ENCODE data around the gene SLC6A6. TPM values are rescaled to one million over a fixed set of nuclear protein-coding genes. Genes with fewer than 3 reads are reported as not detected.
"Not testable (repeated sequence)": the region's sequence is repeated elsewhere in the genome, so short reads cannot be mapped to it uniquely, and the experiment has no call there.

SLC6A6 gene
- total RNA-seq, 4 donors from 2014 or later = 15.0 to 36.2 (median 23.7) TPM

DNA sequence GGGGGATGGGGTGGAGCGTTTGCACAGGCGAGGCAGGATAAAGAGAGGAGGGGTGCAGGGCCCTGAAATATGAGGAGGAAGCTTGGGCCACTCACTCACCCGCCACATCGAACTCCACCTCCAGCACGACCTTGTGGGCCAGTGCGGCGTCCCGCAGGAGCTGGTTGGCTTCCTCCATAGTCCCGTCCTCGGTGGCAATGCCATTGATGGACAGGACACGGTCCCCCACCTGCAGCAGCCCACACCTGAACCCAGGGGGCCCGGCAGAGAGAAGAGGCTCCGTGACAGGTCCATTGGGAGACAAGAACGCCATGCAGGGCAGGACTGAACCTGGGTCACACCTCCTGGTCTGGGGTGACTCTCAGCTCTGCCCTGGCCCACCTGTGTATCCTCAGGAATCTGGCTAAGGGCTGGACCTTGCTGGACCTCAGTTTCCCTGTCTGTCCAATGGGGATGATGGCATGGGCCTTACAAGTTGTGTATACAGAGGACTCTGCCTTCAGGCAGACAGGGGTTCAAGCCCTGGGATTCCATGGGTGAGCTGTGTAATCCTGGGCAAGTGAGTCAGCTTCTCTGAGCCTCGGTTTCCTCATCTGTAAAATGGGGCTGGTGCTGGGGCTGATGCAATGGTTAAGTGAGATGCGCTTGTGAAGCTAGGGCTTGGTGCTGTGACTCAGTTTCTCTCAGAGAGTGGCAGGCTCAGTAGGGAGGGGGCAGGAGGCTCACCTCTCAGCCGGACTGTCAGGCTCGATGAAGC, 111.3 kb downstream of the SLC6A6 start:
- TF ChIP-seq, protein P1, sequence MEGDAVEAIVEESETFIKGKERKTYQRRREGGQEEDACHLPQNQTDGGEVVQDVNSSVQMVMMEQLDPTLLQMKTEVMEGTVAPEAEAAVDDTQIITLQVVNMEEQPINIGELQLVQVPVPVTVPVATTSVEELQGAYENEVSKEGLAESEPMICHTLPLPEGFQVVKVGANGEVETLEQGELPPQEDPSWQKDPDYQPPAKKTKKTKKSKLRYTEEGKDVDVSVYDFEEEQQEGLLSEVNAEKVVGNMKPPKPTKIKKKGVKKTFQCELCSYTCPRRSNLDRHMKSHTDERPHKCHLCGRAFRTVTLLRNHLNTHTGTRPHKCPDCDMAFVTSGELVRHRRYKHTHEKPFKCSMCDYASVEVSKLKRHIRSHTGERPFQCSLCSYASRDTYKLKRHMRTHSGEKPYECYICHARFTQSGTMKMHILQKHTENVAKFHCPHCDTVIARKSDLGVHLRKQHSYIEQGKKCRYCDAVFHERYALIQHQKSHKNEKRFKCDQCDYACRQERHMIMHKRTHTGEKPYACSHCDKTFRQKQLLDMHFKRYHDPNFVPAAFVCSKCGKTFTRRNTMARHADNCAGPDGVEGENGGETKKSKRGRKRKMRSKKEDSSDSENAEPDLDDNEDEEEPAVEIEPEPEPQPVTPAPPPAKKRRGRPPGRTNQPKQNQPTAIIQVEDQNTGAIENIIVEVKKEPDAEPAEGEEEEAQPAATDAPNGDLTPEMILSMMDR (IDR thresholded peaks at IDR 0.05) = no peak
- TF ChIP-seq EP300 (IDR thresholded peaks at IDR 0.05) (no peak), POLR2AphosphoS5 (IDR thresholded peaks at IDR 0.05) (no peak), POLR2A (IDR thresholded peaks at IDR 0.05; ENCODE audit: low read depth) (no peak)
- H3K9me3 ChIP-seq = no peaks in the 10 kb centered on the region
- 72% methylated on average over 15 of the region's 18 CpGs for WGBS
- H3K4me3 ChIP-seq = no peak overlapping the region
- peaks cover 4 to 6% (median 5%) of the 10 kb centered on the region in 4 donors for H3K4me1 ChIP-seq
- DNase-seq (ENCODE audit: extremely low spot score) = no peak
- H3K27ac ChIP-seq (replicated peaks in 1 of 4) = no peak overlapping the region
- intact Hi-C loops (cut with DNase I) = no loop called here
- no peaks in the 10 kb centered on the region for H3K27me3 ChIP-seq
- peaks cover 0 to 23% (median 0%) of the 10 kb centered on the region in 4 donors for H3K36me3 ChIP-seq

DNA sequence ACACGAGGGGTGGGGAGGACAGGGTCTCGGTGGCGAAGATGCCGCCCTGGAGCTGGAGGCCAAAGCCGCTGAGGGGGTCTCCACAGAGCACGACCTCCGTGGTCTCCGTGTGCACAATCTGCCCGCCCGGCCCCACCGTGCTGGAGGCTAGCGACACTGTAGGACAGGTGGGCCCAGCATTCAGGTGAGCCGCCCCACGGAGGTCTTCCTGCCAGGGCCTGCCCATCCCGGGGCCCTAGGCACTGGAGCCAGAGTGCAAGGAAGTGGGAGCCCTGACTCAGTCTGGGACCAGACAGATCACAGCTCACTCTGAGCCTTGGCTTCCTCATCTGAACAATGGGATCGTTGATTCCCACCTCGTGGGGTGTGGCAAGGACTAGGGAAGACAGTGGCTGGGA, 111.9 kb downstream of the SLC6A6 start:
- no peaks in the 10 kb centered on the region for H3K4me1 ChIP-seq
- no peak overlapping the region for H3K27ac ChIP-seq (replicated peaks in 1 of 4)
- no peaks in the 10 kb centered on the region for H3K9me3 ChIP-seq
- 91% methylated on average over 7 of the region's 17 CpGs for WGBS
- TF ChIP-seq EP300 (IDR thresholded peaks at IDR 0.05) (no peak), POLR2AphosphoS5 (IDR thresholded peaks at IDR 0.05) (no peak), POLR2A (IDR thresholded peaks at IDR 0.05; ENCODE audit: low read depth) (no peak)
- TF ChIP-seq, protein P1 (IDR thresholded peaks at IDR 0.05) = no peak
- no peak for DNase-seq (ENCODE audit: extremely low spot score)
- intact Hi-C loops (cut with DNase I) = no loop called here
- peaks cover 0 to 23% (median 0%) of the 10 kb centered on the region in 4 donors for H3K36me3 ChIP-seq
- H3K27me3 ChIP-seq = no peaks in the 10 kb centered on the region
- no peak overlapping the region for H3K4me3 ChIP-seq

DNA sequence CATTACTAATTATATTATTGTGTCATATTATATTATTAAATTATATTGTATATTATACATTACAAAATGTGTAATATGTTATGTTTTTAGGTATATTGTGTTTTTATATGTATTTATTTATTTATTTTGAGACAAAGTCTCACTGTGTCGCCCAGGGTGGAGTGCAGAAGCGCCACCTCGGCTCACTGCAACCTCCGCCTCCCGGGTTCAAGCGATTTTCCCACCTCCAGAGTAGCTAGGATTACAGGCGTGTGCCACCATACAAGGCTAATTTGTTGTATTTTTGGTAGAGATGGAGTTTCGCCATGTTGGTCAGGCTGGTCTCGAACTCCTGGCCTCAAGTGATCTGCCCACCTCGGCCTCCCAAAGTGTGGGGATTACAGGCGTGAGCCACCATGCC, 113.1 kb downstream of the SLC6A6 start:
- H3K27me3 ChIP-seq; H3K27ac ChIP-seq (replicated peaks in 1 of 4); H3K4me1 ChIP-seq; H3K9me3 ChIP-seq; H3K4me3 ChIP-seq; intact Hi-C loops (cut with DNase I); DNase-seq (ENCODE audit: extremely low spot score): not testable (repeated sequence)
- peaks cover 0 to 23% (median 0%) of the 10 kb centered on the region in 4 donors for H3K36me3 ChIP-seq
- 96% methylated on average over 11 of the region's 11 CpGs for WGBS

DNA sequence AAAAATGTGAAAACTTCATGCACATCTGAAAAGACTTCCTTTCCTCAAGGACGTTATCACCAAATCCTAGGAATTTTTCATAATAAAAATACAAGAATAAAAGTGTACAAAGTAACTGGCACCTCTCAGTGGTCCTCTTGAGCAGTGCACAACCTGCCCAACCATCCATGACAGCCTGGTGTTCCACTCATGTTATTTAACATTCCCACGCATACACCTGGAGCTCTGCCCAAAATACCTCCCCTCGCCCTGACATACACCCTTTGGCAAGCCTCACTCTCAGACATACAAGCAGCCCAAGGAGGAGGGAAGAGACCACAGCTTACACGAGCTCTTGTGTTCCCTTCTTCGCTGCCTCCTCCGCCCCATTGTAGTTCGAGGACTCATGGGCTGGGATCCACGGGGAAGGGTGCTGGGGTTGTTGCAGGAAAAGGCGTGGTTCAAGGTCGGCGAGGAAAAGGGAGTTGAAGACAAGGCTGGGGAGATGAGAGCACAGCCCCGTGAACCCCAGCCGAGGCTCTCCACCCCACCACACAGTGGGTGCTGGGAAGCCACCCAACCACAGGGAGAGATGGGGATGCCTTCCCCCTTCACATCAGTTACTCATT, 114.4 kb downstream of the SLC6A6 start:
- H3K27me3 ChIP-seq = peaks cover 0 to 2% (median 0%) of the 10 kb centered on the region in 4 donors
- no peaks in the 10 kb centered on the region for H3K9me3 ChIP-seq
- peaks cover 0 to 20% (median 0%) of the 10 kb centered on the region in 4 donors for H3K36me3 ChIP-seq
- WGBS = 84% methylated on average over 13 of the region's 13 CpGs
- DNase-seq (ENCODE audit: extremely low spot score) = no peak
- no peak for TF ChIP-seq POLR2A (IDR thresholded peaks at IDR 0.05; ENCODE audit: low read depth)
- no peak overlapping the region for H3K4me3 ChIP-seq
- intact Hi-C loops (cut with DNase I) = no loop called here
- H3K27ac ChIP-seq (replicated peaks in 1 of 4) = no peak overlapping the region
- H3K4me1 ChIP-seq = peaks cover 4 to 7% (median 6%) of the 10 kb centered on the region in 4 donors

DNA sequence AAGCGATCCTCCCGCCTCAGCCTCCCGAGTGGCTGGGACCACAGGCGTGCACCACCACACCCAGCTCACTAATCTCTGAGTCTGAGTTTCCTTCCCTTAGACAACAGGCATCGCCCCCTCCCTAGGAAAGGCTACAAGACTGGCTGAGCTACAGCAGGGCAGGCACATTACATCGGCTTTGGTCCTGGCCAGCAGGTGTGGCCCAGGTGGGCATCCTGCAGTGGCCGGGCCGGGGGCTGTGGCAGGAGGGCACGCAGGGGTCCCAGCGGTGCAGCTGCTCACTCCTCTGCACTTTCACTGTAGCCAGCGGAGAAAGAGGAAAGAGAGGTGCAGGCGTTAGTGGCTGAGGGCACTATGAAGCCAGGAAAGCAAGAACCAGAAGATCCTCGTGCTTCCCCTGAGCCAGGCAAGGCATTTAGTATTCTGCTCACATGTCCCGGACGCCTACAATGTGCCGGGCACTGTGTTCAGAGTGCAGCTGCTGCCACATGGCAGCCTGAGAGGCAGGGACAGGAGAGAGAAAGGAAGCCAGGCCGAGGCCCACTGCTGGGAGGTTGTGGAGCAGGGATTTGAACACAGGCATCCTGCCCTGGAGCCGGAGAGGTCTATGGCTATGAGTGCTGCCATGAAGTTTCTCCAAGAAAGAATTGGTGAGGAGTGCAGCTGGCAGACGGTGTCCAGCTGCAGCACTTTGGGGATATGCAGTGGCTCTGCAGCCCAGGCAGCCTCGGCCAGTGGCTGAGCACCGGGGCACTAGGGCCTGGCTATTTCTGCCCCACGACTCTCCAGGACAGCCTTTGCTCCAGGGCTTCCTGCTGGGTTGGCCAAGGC, 115.4 kb downstream of the SLC6A6 start:
- Histone ChIP-seq H3K27me3 (peaks cover 0 to 2% (median 0%) of the 10 kb centered on the region in 4 donors), H3K36me3 (peaks cover 0 to 20% (median 0%) of the 10 kb centered on the region in 4 donors), H3K27ac (replicated peaks in 1 of 4) (no peak overlapping the region), H3K4me3 (no peak overlapping the region), H3K9me3 (no peaks in the 10 kb centered on the region), H3K4me1 (peaks cover 11 to 17% (median 14%) of the 10 kb centered on the region in 4 donors)
- TF ChIP-seq EP300 (IDR thresholded peaks at IDR 0.05) (no peak), POLR2AphosphoS5 (IDR thresholded peaks at IDR 0.05) (no peak), POLR2A (IDR thresholded peaks at IDR 0.05; ENCODE audit: low read depth) (no peak)
- TF ChIP-seq, protein P1 (IDR thresholded peaks at IDR 0.05) = no peak
- DNase-seq (ENCODE audit: extremely low spot score) = no peak
- WGBS = 89% methylated on average over 14 of the region's 22 CpGs
- intact Hi-C loops (cut with DNase I) = no loop called here
